Panc1 (cell line): Measurements from ENCODE around the gene MRPS5. TPM values are rescaled to one million over a fixed set of nuclear protein-coding genes. Genes with fewer than 3 reads are reported as not detected.

ENCODE experiments used
- ATAC-seq: fragments of 200-7000 bp; cut with Tn5 transposase; 2 replicates; pipeline ENCODE4 v1.9.1; 2020; ENCODE audit warnings: mild to moderate bottlenecking, moderate library complexity
- BruUV-seq: library from RNA; stranded (reverse); fragments of 400-500 nt; replicated peaks from 2 replicates; lab custom pipeline; 2021; lab: Mats Ljungman, UMichigan
- CTCF ChIA-PET: fragments of 300-600 bp; sonication (Branson Sonifier 250); formaldehyde crosslinking; loops from one replicate; lab custom pipeline; 2022; ENCODE audit warnings: antibody characterized with exemption; lab: Charles Lee
- POLR2A ChIA-PET: fragments of 300-600 bp; sonication (Branson Sonifier 250); formaldehyde crosslinking; loops from one replicate; lab custom pipeline; 2022; ENCODE audit warnings: antibody characterized with exemption; lab: Charles Lee
- DNase-seq: peaks from one replicate; pipeline ENCODE4 v3.0.0-alpha.2; 2010; ENCODE audit warnings: low read depth, low spot score
- H3K27ac ChIP-seq: 2 replicates; pipeline ENCODE4 v1.5.1; 2011; ENCODE audit warnings: mild to moderate bottlenecking, low read length, inconsistent platforms
- H3K27me3 ChIP-seq: fragments of 200-500 bp; sonication (Bioruptor generic); 2 replicates; pipeline ENCODE4 v1.6.0; 2014; ENCODE audit warnings: low read length, inconsistent platforms; ENCODE audit not compliant: control insufficient read depth, insufficient read depth
- H3K36me3 ChIP-seq: fragments of 200-500 bp; sonication (Bioruptor generic); 2 replicates; pipeline ENCODE4 v1.5.1; 2014; ENCODE audit warnings: inconsistent platforms, mild to moderate bottlenecking, low read length, moderate library complexity; ENCODE audit not compliant: control insufficient read depth, insufficient read depth
- H3K4me1 ChIP-seq: 2 replicates; pipeline ENCODE4 v1.5.1; 2011; ENCODE audit warnings: inconsistent platforms, mild to moderate bottlenecking, low read length, moderate library complexity; ENCODE audit not compliant: control insufficient read depth, insufficient read depth
- H3K4me3 ChIP-seq, 2 experiments: 2 replicates each; pipeline ENCODE4 v1.5.1; 2011 to 2012; ENCODE audit warnings: low read depth in 2 of 2, low read length in 2 of 2, mild to moderate bottlenecking in 2 of 2, inconsistent platforms in 1 of 2, moderate library complexity in 1 of 2
- H3K9me3 ChIP-seq: fragments of 200-500 bp; sonication (Bioruptor generic); 2 replicates; pipeline ENCODE4 v1.5.1; 2014; ENCODE audit warnings: low read depth, mild to moderate bottlenecking, inconsistent platforms, low read length, moderate library complexity; ENCODE audit not compliant: control insufficient read depth, insufficient read depth
- CTCF ChIP-seq: fragments of 450-650 bp; IDR thresholded peaks from 2 replicates; pipeline ENCODE4 v1.5.1; 2017; ENCODE audit warnings: mild to moderate bottlenecking
- POLR2AphosphoS5 ChIP-seq: IDR thresholded peaks from 2 replicates; pipeline ENCODE4 v1.6.1; 2012; ENCODE audit warnings: mild to moderate bottlenecking, low read depth, low read length, moderate library complexity
- REST ChIP-seq, 2 experiments: IDR thresholded peaks; 2 replicates each; pipeline ENCODE4 v1.6.1; 2011 to 2012; ENCODE audit warnings: low read depth in 2 of 2, control low read depth in 1 of 2, low read length in 1 of 2, mild to moderate bottlenecking in 1 of 2, moderate library complexity in 1 of 2; ENCODE audit not compliant: insufficient read depth in 1 of 2
- SIN3A ChIP-seq: IDR thresholded peaks from 2 replicates; pipeline ENCODE4 v1.6.1; 2012; ENCODE audit warnings: low read depth, mild to moderate bottlenecking, low read length, moderate library complexity, borderline replicate concordance; ENCODE audit not compliant: insufficient read depth
- TCF7L2 ChIP-seq: IDR thresholded peaks from 2 replicates; pipeline ENCODE4 v1.6.1; 2011; ENCODE audit warnings: mild to moderate bottlenecking, low read depth, low read length, inconsistent platforms
- in situ Hi-C: cut with HindIII; loops from 2 replicates; pipeline ENCODE4 v1.10.0; 2016; ENCODE audit warnings: low sequenced_read_pairs, low pct_unique_long_range_greater_than_20kb
- intact Hi-C: fragments of 100-400 bp; cut with micrococcal nuclease; formaldehyde crosslinking; loops from one replicate; pipeline ENCODE4 v1.10.0; 2022; ENCODE audit not compliant: unreplicated experiment
- total RNA-seq: library from RNA; stranded (reverse); gene quantifications from one replicate; pipeline ENCODE4 v1.2.1, GENCODE V29; 2021; ENCODE audit not compliant: unreplicated experiment

MRPS5 gene
- total RNA-seq, 1 experiment from 2014 or later: 95.8 TPM

GRCh38 chr2:95058989-95059641, 62.5 kb downstream of the MRPS5 start:
- Histone ChIP-seq H3K9me3 (no peaks in the 10 kb centered on the region), H3K4me1 (no peaks in the 10 kb centered on the region), H3K27ac (no peak overlapping the region), H3K36me3 (no peaks in the 10 kb centered on the region), H3K27me3 (peaks cover 8% of the 10 kb centered on the region), H3K4me3 (no peak overlapping the region)
- no peak for DNase-seq
- POLR2A ChIA-PET: interaction anchor here (0.6 kb wide), 1 partner anchor 43 kb away, joined by 11 read pairs; no protein-coding TSS in a partner anchor
- intact Hi-C loops (no loop called here), in situ Hi-C loops (no loop called here)
- BruUV-seq: no TSS peak
- TF ChIP-seq REST (IDR thresholded peaks at IDR 0.05; ENCODE audit: insufficient read depth in 1 of 2, low read depth in 2 of 2, low read length in 1 of 2): no peak
- ATAC-seq: no peak
- CTCF ChIA-PET: no interaction called here

GRCh38 chr2:95058466-95058988, 63.1 kb downstream of the MRPS5 start:
- H3K27ac ChIP-seq: no peak overlapping the region
- no peak overlapping the region for H3K4me3 ChIP-seq
- BruUV-seq: no TSS peak
- in situ Hi-C loops: no loop called here
- no peaks in the 10 kb centered on the region for H3K36me3 ChIP-seq
- ChIA-PET CTCF (no interaction called here), POLR2A (interaction anchor here (0.6 kb wide), 1 partner anchor 43 kb away, joined by 11 read pairs; no protein-coding TSS in a partner anchor)
- peaks cover 8% of the 10 kb centered on the region for H3K27me3 ChIP-seq
- intact Hi-C loops: no loop called here
- ATAC-seq (no peak), DNase-seq (no peak)
- H3K9me3 ChIP-seq: no peaks in the 10 kb centered on the region
- TF ChIP-seq POLR2AphosphoS5 (no peak), REST (IDR thresholded peaks at IDR 0.05; ENCODE audit: insufficient read depth in 1 of 2, low read depth in 2 of 2, low read length in 1 of 2) (no peak), SIN3A (no peak), TCF7L2 (no peak), CTCF (no peak)
- H3K4me1 ChIP-seq: no peaks in the 10 kb centered on the region
